HCEC 1CT (cell line): ENCODE results near the gene ZNF682.
A peak's percentile ranks its signal among the peaks of the same experiment; 100 is the strongest.
"Not testable (repeated sequence)": the region's sequence is repeated elsewhere in the genome, so short reads cannot be mapped to it uniquely, and the experiment has no call there.

Experiments
- DNase-seq: peaks from one replicate; pipeline ENCODE4 v3.0.0-alpha.2; 2017

Gene ZNF682

DNA sequence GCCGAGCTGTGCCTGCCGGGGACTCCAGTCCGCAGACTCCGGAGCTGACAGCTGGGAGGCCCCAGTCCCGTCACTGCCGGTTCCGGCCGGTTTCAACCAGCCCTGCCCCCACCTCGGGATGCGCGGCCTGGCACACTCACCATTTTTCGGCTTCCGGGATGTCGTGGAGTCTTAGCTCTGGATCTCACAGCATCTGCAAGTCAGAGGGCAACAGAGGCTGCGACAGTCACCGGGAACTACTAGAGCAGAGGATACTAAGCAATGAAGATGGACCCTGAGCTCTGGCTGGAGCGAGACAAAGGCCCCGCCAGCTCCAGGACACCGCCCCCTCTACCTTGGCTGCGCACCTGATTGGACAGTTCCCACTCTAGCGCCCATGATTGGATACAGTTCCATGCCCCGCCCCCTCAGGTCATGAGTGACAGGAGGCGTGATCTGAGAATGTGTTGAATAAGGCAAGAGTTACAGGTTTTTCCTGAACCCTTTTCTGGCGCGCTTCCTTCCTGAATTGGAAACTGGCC, at the start of gene ZNF682:
ZNF682 (minus strand) TSS at position 303 of the 521 bp plus-strand sequence; CDS start at position 143, 160 bp downstream.
- peak; percentile 45 for DNase-seq

- DNase-seq = not testable (repeated sequence)
These were observed 43.6 kb upstream of the ZNF682 start for GRCh38 chr19:20082876-20083275.

DNA sequence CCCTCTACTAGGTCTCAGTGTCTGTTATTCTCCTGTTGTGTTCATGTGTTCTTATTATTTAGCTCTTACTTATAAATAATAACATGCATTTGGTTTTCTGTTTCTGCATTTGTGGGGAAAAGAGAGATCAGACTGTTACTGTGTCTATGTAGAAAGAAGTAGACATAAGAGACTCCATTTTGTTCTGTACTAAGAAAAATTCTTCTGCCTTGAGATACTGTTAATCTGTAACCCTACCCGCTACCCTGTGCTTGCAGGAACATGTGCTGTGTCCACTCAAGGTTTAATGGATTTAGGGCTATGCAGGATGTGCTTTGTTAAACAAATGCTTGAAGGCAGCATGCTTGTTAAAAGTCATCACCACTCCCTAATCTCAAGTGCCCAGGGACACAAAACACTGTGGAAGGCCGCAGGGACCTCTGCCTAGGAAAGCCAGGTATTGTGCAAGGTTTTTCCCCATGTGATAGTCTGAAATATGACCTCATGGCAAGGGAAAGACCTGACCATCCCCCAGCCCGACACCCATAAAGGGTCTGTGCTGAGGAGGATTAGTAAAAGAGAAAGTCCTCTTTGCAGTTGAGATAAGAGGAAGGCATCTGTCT, 43.0 kb upstream of the ZNF682 start:
- not testable (repeated sequence) for DNase-seq

DNA sequence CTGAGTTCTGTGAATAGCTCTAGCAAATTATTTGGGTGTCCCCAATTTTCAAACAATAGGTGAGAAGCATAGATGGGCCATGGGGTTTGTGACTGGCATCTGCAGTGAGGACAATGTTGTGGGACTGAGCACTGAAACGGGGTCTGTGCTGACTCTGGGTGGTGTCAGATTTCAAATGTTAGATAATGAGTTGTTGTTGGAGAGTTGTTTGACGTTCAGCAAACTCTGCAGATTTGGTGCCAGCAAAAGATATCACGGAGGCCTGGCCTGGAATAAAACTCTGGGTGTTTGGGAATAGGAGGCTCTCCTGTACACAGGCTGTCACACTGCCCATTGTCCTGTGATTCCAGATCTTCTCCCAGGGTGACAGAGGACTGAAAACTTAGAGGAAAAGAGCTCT, 41.4 kb upstream of the ZNF682 start:
- DNase-seq = no peak

DNA sequence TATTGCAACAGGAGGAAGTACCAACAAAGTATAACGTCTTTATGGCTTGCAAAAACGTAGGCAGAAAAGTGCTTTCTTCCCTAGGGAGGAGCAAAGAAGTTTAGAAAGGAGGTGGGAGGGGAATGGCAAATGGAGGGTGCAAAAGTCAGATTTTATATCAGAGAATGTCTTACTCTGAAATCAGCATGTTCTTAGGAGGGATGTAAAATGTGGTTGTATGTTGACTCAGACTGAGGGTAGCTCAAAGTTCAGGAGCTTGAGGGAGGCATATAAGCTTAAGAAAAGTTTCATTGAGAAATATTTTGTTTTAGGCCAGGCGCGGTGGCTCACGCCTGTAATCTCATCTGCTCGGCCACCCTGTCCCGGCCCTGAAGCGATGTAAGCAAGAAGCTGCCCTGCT, 40.2 kb upstream of the ZNF682 start:
- no peak for DNase-seq

GRCh38 chr19:20078581-20079031, 39.3 kb upstream of the ZNF682 start:
- no peak for DNase-seq

DNA sequence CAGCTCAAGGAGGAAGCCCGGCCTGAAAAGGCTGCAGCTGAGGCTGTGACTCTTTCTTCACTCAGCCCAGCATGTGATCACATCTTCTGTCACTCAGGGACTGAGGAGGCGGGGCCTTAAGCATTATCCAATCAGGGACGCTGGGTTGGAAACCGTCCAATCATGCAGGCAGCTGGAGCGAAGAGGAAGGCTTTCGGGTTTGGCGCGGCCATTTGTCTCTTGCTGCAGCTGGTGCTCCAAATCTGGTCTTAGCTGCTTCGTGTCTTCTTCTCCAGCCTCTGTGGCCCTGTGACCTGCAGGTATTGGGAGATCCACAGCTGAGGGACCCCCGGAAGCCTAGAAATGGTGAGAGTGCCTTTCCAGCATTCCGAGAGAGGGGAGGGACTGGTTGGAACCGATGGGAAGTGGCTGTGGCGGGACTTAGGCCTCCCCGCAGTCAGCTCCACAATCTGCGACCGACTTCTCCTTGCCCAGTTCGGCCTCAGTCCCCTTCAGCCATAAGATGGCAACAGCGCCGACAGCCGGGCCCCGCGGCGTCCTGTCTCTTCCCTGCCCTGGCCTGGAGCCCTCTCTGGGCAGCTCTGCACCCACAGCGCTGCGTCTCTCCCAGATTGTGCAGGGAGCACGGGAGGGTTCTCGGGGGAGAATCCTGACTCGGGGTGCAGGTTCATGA, 38.6 kb upstream of the ZNF682 start, which contains the start of gene ZNF90:
ZNF90 (plus strand) TSS at position 210 of the 673 bp plus-strand sequence; CDS start at position 343, 133 bp downstream.
- no peak for DNase-seq

DNA sequence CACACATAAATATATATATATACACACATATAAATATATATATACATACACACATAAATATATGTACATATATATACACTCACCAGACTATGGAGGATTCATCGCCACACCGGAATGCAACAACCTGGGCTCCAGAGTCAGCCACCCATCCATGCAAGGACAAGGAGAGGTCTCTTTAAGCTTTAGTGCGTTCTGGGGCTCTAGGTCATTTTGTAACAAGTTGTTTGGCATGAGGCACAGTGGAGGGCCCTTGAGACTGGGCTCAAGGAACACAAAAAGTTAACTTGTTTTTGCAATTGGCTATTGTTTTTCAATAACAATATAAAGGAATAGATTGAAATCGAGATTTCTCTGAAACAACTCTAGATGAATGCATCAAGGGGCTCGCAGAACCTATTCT, 33.6 kb upstream of the ZNF682 start:
- no peak for DNase-seq

GRCh38 chr19:20070691-20071090, 31.4 kb upstream of the ZNF682 start:
- DNase-seq = no peak

DNA sequence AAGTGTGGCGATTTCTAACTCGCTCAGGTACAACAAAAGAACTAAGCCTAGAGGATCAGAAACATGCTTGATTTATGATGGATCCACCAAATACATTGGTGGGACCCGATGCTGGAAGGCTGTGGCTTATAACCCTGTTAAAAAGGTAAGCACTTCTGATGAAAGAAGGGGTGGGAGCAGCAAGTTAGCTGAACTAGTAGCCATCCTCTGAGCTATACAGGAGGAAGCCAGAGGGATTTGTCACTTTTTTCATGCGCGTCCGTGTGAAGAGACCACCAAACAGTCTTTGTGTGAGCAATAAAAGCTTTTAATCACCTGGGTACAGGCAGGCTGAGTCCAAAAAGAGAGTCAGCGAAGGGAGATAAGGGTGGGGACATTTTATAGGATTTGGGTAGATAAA, 29.3 kb upstream of the ZNF682 start:
- not testable (repeated sequence) for DNase-seq

DNA sequence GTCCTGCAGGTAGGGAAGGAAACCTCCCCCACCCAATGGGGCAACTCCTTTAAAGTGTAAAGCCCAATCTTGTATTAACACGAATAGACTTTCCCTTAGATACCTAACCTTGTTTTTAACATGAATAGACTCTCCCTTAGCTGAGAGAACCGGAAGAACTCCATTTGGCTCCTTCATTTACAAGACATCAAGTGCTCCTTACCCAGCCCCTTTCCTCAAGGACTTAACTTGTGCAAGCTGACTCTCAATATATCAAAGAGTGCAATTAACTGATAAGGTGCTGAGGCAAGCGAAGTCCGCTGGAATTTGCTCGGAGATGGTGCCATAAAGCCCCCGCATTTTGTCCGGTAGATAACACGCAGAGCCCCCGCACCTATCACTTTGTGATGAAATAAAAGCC, 28.6 kb upstream of the ZNF682 start:
- DNase-seq = no peak

- no peak for DNase-seq
These were observed 27.6 kb upstream of the ZNF682 start for GRCh38 chr19:20066861-20067260.

DNA sequence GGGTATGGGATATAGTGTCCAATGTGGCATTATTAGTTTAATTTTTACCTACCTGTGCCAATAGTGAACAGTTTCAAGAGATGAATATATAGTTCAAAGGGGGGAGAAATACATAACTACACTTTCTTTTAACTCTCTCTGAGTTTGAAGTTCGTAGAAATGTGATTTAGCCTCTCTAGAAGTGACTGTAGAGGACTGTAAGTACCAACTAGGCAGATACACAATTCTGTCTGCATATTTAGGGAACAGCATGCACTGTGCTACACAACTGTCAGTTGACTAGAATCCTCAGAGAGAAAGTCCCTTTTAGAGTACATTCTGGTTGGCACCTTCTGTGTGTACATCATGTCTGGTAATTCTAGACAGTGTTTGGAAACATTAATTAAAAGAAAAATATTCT, 21.0 kb upstream of the ZNF682 start:
- no peak for DNase-seq

DNA sequence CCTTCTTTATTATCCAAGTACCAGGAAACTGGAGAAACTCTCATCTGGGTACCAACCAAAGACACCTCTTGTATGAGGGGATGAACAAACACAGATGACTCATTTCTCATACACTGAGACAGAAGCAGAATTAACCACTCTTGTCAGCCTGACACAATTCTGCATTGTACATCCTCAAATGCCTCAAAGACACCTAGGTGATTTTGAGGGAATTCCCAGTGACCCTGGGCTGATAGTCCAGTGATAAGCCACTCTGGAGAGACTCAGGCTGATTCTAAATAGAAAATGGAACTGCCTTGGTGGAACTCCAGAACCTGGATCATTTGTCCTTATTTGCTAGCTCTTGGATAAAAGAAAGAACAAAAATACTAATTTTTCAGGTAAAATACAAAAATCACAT, 19.4 kb upstream of the ZNF682 start:
- not testable (repeated sequence) for DNase-seq

GRCh38 chr19:20051841-20052768, 12.8 kb upstream of the ZNF682 start:
- DNase-seq = peak; percentile 36

DNA sequence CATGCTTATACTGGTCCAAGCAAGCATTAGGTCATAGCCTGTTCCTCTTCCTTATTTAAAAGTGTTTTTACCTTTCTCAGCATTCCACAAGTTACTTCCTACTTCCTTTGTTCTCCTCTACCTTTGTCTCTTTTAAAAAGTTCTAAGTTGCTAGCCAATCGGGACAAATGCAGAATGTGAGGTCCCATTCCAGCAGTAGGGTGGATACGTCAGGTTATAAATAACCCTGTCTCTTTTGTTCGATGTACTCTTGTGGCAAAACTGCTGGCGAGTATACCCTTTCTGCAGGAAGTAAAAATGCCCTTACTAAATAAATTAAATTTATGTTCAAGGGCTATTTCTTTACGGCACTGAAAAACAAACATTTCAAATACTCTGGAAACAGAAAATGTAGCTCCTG, 6.4 kb upstream of the ZNF682 start:
- not testable (repeated sequence) for DNase-seq

- no peak for DNase-seq
These were observed 5.4 kb upstream of the ZNF682 start for GRCh38 chr19:20044663-20045062.

DNA sequence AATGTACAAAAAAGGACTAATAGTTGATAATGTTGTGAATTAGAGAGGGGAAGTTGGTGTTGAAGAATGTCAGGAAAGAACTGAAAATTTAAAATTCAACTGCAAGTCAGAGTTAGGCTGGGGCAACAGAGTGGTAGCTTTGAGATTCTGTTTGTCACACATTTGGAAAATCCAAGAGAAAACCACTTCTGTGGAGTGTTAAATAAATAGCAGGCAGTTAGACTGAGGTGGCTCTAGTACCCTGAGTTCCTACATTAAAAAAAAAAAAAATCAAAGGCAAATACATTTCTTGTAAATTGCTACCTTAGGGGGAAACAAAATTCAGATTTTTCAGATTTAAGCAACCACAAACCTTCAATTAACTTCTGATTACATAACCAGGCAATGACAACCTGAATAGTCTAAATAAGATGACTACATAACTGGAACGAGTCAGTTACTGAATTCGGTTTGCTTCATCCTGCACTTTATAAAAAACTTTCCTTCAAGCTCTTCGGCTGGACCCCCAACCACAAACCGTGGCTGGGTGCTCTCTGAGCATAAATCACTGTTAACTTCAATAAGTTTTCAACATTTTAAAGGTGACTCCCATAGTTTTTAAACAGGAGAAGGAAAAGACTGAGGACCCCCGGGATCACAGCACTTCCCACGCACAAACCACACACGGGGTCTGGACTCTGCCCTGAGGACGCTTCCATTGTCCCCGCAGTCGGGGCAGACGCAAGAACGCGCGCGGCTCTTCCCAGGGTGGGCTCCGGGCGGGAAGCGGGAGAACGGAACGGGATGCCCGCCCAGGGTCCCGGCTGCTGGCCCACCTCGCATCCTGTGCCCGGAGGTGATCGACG, 725 bp downstream of the ZNF682 start:
- DNase-seq = no peak

DNA sequence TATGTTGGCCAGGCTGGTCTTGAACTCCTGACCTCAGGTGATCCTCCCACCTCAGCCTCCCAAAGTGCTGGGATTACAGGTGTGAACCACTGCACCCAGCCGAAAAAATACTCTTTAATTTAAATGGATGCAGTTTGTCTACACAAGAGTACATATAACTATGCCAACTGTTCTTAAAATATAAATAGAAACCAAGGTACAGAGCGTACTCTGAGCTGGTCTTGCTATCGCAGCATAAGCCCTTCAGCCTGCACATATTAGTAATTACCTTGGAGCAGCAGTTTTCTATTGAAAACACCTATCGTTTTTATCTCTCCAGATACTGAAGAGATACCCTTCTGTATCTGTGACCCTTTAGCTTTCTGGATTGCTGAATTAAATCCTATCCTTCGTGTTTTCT, 3.4 kb downstream of the ZNF682 start:
- no peak for DNase-seq

DNA sequence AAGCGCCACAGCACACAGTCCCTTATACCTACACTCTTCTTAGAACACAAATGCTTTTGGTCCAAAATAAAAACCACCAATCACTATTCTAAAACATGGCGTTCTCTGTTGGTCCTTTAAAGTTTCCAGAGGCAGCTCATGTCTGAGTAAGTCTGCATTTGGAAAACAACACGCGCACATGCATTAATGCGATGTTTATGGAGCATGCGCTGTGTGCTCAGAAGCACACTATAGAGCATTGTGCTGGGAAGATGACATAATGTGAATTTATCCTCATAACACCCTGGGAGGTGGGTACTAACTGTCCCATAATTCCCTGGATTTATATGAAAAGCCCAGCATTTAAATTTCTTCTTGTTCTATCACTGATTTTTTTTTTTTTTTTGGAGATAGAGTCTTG, 10.7 kb downstream of the ZNF682 start:
- DNase-seq = no peak

DNA sequence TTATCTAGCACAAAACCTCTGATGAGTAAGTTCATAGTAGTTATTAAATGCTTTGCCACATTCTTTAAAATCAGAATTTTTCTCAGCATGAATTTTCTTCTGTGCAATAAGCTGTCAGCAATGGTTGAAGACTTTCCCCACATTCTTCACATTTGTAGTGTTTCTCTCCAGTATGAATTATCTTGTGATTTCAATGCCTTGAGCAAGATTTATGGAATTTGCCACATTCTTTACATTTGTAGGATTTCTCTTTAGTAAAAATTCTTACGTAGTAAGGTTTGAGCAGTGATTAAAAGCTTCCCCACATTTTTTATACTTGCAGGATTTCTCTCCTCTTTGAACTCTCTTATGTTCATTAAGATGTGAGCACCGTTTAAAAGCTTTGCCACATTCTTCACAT, 33.6 kb downstream of the ZNF682 start:
- DNase-seq = no peak

DNA sequence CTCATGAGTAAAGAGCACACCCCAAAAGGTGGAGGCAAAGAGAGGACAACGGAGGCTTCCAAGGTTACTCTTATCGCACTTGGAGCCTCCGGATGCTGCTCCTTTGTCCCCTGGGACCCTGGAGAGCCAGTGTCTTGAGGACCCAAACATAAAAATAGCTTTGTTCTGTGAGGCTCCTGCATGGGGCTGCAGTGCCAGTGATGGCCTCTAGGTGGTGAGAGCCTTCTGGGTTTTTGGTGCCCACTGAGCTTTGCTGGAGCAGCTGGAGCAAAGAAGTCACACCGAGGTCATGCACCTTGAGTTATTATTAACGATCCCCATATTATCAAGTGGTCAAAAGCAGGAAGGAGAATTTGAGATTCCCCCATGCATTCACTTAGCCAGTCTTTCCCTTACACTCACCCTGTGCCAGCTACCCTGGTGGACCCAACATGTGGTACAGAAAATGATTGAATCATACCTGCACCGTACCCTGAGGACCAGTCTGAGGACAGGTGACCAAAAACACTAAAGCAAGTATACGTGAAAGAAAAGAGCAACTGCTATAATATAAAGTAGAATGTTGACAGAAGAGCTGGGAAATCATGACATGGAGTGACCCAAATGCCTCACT, 41.5 kb downstream of the ZNF682 start:
- DNase-seq = no peak
